ENCODE measurements around the gene MGLL.
A peak's percentile ranks its signal among the peaks of the same experiment; 100 is the strongest.

MGLL gene

DNA sequence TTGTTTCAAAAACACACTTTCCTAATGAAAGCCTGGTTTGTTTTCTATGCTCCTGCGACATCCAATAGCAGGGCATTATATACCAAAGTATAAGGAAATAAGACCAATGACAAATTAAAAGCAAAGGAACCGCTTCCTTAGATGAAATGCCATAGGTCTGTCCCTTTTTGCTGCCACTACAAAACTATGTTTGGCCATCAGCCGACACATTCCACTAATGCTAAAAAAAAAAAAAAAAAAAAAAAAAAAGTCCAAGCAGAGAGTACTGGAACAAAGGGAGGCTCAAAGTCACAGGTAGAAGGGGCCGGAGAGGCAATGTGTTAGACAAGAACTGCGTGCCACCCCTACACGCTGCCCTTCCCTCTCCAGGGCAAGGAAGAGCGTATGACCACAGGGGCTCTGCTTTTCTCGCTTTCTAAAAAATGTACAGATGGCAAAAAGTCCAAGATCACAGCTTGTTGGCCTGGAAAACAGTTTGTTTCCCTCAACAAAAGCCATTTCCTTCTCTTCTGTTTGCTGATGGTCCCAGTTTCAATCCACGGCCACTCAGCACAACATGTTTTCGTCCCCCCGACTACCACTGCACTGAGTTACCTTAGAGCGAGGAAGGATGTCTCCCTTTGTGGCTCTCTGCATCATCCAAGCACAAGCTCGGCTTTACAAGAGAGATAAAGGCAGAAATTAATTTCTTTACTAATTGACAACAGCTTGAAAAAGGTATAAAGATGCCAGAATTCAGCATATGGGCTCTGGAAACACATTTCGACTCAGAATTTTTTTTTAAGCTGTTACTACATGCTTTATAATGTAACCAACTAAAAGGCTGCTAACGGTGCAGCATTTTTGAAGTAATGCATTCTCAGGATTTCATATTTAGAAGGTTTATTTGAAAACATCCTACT, 78.7 kb downstream of the MGLL start:
- WGBS (ENCODE audit: extremely low coverage, insufficient coverage, insufficient read length) = no CpG with 5 or more reads among the region's 15 CpGs
- Histone ChIP-seq H3K9me3 (ENCODE audit: insufficient read depth, low read depth, low read length) (no peaks in the 10 kb centered on the region), H3K79me2 (ENCODE audit: control insufficient read depth, insufficient read depth, low read length, poor library complexity) (no peaks in the 10 kb centered on the region), H3K27ac (ENCODE audit: low read depth, low read length) (no peak overlapping the region), H3K14ac (ENCODE audit: low read length) (no peak overlapping the region), H3K4ac (ENCODE audit: low read depth, low read length) (no peak overlapping the region), H2AFZ (ENCODE audit: insufficient read depth, low read length, poor library complexity) (no peak overlapping the region), H4K91ac (ENCODE audit: low read depth, low read length) (no peak overlapping the region), H3K4me3 (ENCODE audit: low read depth, low read length) (no peak overlapping the region), H3K23ac (ENCODE audit: low read length) (peak overlapping the region; percentile 50), H2BK5ac (ENCODE audit: low read depth, low read length, poor library complexity) (no peak overlapping the region), H2BK120ac (ENCODE audit: insufficient read depth, low read length, poor library complexity) (no peak overlapping the region), H3K4me1 (ENCODE audit: control insufficient read depth in 1 of 2, insufficient read depth in 2 of 2, low read length in 2 of 2) (peaks cover 10 to 11% of the 10 kb centered on the region in 2 experiments), H2AK5ac (ENCODE audit: low read length) (no peak overlapping the region), H2BK12ac (ENCODE audit: low read length) (no peak overlapping the region), H4K12ac (ENCODE audit: low read depth, low read length) (no peak overlapping the region), H3K79me1 (ENCODE audit: low read length) (peaks cover under 1% of the 10 kb centered on the region), H4K8ac (ENCODE audit: low read depth, low read length) (no peak overlapping the region), H3K4me2 (ENCODE audit: low read length) (no peak overlapping the region), H3K9ac (ENCODE audit: low read length) (no peak overlapping the region), H3K27me3 (ENCODE audit: insufficient read depth, low read length) (no peaks in the 10 kb centered on the region), H3K18ac (ENCODE audit: low read length) (no peak overlapping the region), H3K36me3 (ENCODE audit: control insufficient read depth in 1 of 2, insufficient read depth in 2 of 2, low read length in 2 of 2) (no peaks in the 10 kb centered on the region)
- no peak for DNase-seq

- Histone ChIP-seq H4K12ac (ENCODE audit: low read depth, low read length) (no peak overlapping the region), H3K79me1 (ENCODE audit: low read length) (peaks cover 4% of the 10 kb centered on the region), H2BK12ac (ENCODE audit: low read length) (no peak overlapping the region), H3K4me3 (ENCODE audit: low read depth, low read length) (no peak overlapping the region), H3K23ac (ENCODE audit: low read length) (no peak overlapping the region), H3K4me1 (ENCODE audit: control insufficient read depth in 1 of 2, insufficient read depth in 2 of 2, low read length in 2 of 2) (peaks cover 10 to 15% of the 10 kb centered on the region in 2 experiments), H3K27ac (ENCODE audit: low read depth, low read length) (no peak overlapping the region), H2AFZ (ENCODE audit: insufficient read depth, low read length, poor library complexity) (no peak overlapping the region), H3K79me2 (ENCODE audit: control insufficient read depth, insufficient read depth, low read length, poor library complexity) (no peaks in the 10 kb centered on the region), H3K9ac (ENCODE audit: low read length) (no peak overlapping the region), H2AK5ac (ENCODE audit: low read length) (no peak overlapping the region), H3K18ac (ENCODE audit: low read length) (no peak overlapping the region), H3K9me3 (ENCODE audit: insufficient read depth, low read depth, low read length) (no peaks in the 10 kb centered on the region), H3K27me3 (ENCODE audit: insufficient read depth, low read length) (no peaks in the 10 kb centered on the region), H3K4me2 (ENCODE audit: low read length) (no peak overlapping the region), H4K91ac (ENCODE audit: low read depth, low read length) (no peak overlapping the region), H3K36me3 (ENCODE audit: control insufficient read depth in 1 of 2, insufficient read depth in 2 of 2, low read length in 2 of 2) (no peaks in the 10 kb centered on the region), H2BK5ac (ENCODE audit: low read depth, low read length, poor library complexity) (no peak overlapping the region), H2BK120ac (ENCODE audit: insufficient read depth, low read length, poor library complexity) (no peak overlapping the region), H3K4ac (ENCODE audit: low read depth, low read length) (no peak overlapping the region), H4K8ac (ENCODE audit: low read depth, low read length) (no peak overlapping the region), H3K14ac (ENCODE audit: low read length) (no peak overlapping the region)
- DNase-seq = no peak
- no CpG with 5 or more reads among the region's 9 CpGs for WGBS (ENCODE audit: extremely low coverage, insufficient coverage, insufficient read length)
Measured at GRCh38 chr3:127742580-127742979, 79.7 kb downstream of the MGLL start.

DNA sequence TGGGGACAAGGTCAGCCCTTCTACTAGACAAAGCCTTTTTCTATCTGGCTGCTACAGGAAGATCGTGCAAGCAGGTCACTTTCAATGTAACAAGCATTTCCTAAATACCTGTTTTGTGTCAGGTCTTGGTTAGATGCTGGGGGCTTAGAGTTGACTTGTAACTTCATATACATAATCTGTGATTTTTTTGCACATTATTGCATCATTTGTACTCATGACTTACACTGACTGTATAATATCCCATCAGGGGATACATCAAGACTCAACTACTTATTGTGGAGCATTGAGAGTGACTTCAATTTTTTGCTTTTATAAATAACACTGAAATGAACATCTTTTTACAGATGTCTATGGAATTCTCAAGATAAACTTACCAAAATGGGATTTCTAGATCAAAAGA, 80.6 kb downstream of the MGLL start:
- Histone ChIP-seq H3K27me3 (ENCODE audit: insufficient read depth, low read length) (no peaks in the 10 kb centered on the region), H2BK120ac (ENCODE audit: insufficient read depth, low read length, poor library complexity) (no peak overlapping the region), H3K36me3 (ENCODE audit: control insufficient read depth in 1 of 2, insufficient read depth in 2 of 2, low read length in 2 of 2) (no peaks in the 10 kb centered on the region), H2BK12ac (ENCODE audit: low read length) (no peak overlapping the region), H2AK5ac (ENCODE audit: low read length) (no peak overlapping the region), H3K9ac (ENCODE audit: low read length) (no peak overlapping the region), H3K4me1 (ENCODE audit: control insufficient read depth in 1 of 2, insufficient read depth in 2 of 2, low read length in 2 of 2) (peaks cover 5 to 13% of the 10 kb centered on the region in 2 experiments), H3K4me2 (ENCODE audit: low read length) (no peak overlapping the region), H2BK5ac (ENCODE audit: low read depth, low read length, poor library complexity) (no peak overlapping the region), H4K91ac (ENCODE audit: low read depth, low read length) (no peak overlapping the region), H3K18ac (ENCODE audit: low read length) (no peak overlapping the region), H3K23ac (ENCODE audit: low read length) (no peak overlapping the region), H2AFZ (ENCODE audit: insufficient read depth, low read length, poor library complexity) (no peak overlapping the region), H3K79me2 (ENCODE audit: control insufficient read depth, insufficient read depth, low read length, poor library complexity) (no peaks in the 10 kb centered on the region), H3K4me3 (ENCODE audit: low read depth, low read length) (no peak overlapping the region), H4K8ac (ENCODE audit: low read depth, low read length) (no peak overlapping the region), H3K27ac (ENCODE audit: low read depth, low read length) (no peak overlapping the region), H3K9me3 (ENCODE audit: insufficient read depth, low read depth, low read length) (no peaks in the 10 kb centered on the region), H3K14ac (ENCODE audit: low read length) (no peak overlapping the region), H3K4ac (ENCODE audit: low read depth, low read length) (no peak overlapping the region), H4K12ac (ENCODE audit: low read depth, low read length) (no peak overlapping the region), H3K79me1 (ENCODE audit: low read length) (peaks cover 4% of the 10 kb centered on the region)
- WGBS (ENCODE audit: extremely low coverage, insufficient coverage, insufficient read length) = no CpG with 5 or more reads among the region's 1 CpG
- DNase-seq = no peak

DNA sequence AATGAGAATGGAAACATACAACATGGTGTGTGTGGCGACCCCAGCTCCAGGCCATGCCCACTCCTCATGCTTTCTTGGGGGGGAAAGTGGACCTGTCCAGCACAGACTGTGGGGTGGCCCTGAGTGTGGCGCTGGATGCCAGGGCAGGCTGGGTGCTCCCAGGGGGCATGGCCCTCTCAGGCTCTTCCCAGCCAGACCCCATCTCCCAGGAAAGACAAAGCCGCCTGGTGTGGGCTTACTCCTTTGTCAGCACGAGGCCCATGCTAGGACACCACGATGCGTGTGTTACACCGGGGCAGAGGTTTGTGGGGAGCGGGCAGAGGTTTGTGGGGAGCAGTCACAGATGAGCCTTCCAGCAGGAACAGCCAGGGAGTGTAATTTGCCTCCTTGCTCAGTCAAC, 81.1 kb downstream of the MGLL start:
- Histone ChIP-seq H4K12ac (ENCODE audit: low read depth, low read length) (no peak overlapping the region), H2BK12ac (ENCODE audit: low read length) (no peak overlapping the region), H3K23ac (ENCODE audit: low read length) (no peak overlapping the region), H3K4me1 (ENCODE audit: control insufficient read depth in 1 of 2, insufficient read depth in 2 of 2, low read length in 2 of 2) (peaks cover 1 to 10% of the 10 kb centered on the region in 2 experiments), H3K4me3 (ENCODE audit: low read depth, low read length) (no peak overlapping the region), H2AFZ (ENCODE audit: insufficient read depth, low read length, poor library complexity) (no peak overlapping the region), H4K8ac (ENCODE audit: low read depth, low read length) (no peak overlapping the region), H3K18ac (ENCODE audit: low read length) (no peak overlapping the region), H3K27ac (ENCODE audit: low read depth, low read length) (no peak overlapping the region), H3K4ac (ENCODE audit: low read depth, low read length) (no peak overlapping the region), H2BK120ac (ENCODE audit: insufficient read depth, low read length, poor library complexity) (no peak overlapping the region), H3K36me3 (ENCODE audit: control insufficient read depth in 1 of 2, insufficient read depth in 2 of 2, low read length in 2 of 2) (no peaks in the 10 kb centered on the region), H2BK5ac (ENCODE audit: low read depth, low read length, poor library complexity) (no peak overlapping the region), H2AK5ac (ENCODE audit: low read length) (no peak overlapping the region), H3K9ac (ENCODE audit: low read length) (no peak overlapping the region), H3K9me3 (ENCODE audit: insufficient read depth, low read depth, low read length) (no peaks in the 10 kb centered on the region), H4K91ac (ENCODE audit: low read depth, low read length) (no peak overlapping the region), H3K79me2 (ENCODE audit: control insufficient read depth, insufficient read depth, low read length, poor library complexity) (no peaks in the 10 kb centered on the region), H3K27me3 (ENCODE audit: insufficient read depth, low read length) (no peaks in the 10 kb centered on the region), H3K79me1 (ENCODE audit: low read length) (peaks cover 4% of the 10 kb centered on the region), H3K14ac (ENCODE audit: low read length) (no peak overlapping the region), H3K4me2 (ENCODE audit: low read length) (no peak overlapping the region)
- WGBS (ENCODE audit: extremely low coverage, insufficient coverage, insufficient read length) = no CpG with 5 or more reads among the region's 8 CpGs
- DNase-seq = no peak

Measured in trophoblast cell (in vitro differentiated cells and primary cell).